T-helper 1 cell (primary cell): Measurements from ENCODE around the gene MYCBPAP.

Source experiments
- DNase-seq, 5 donors: peaks; one replicate each; pipeline ENCODE4 v3.0.0-alpha.2; 2012 to 2020

The MYCBPAP gene

DNA sequence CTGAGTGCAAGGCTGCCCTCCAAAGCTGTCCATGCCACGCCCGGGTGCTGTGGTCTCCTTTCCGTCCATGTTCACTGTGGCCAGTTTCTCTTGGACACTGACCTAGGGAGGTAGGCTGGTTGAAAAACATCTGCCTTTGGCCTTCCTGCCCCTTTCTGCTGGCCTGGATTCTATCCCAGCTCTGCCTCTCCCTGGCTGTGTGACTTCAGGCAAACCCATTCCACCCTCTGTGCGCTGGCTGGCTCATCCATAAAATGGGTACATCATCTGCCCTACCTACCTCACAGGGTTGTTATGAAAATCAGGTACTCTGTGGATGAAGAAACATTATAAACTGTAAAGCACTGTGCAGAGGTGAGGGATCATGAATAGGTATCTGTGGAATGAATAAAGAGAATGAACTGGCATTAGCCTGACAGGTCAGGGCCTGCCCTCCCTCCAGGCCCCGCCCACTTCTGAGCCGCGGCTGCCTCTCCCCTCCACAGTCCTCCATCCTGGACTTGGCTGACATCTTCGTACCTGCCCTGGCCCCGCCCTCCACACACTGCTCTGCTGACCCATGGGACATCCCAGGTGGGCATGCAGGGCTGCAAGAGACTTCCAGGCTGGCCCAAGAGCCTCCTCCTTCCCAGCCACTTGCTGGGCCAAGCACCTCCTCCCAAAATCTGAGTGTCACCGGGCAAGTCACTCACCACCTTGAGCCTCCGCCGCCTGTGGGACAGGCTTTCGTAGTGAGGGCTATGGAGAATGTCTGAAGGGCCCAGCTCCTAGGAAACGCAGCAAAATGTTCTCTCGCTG lies 31.7 kb downstream of the MYCBPAP start:
- DNase-seq, result no peak

DNA sequence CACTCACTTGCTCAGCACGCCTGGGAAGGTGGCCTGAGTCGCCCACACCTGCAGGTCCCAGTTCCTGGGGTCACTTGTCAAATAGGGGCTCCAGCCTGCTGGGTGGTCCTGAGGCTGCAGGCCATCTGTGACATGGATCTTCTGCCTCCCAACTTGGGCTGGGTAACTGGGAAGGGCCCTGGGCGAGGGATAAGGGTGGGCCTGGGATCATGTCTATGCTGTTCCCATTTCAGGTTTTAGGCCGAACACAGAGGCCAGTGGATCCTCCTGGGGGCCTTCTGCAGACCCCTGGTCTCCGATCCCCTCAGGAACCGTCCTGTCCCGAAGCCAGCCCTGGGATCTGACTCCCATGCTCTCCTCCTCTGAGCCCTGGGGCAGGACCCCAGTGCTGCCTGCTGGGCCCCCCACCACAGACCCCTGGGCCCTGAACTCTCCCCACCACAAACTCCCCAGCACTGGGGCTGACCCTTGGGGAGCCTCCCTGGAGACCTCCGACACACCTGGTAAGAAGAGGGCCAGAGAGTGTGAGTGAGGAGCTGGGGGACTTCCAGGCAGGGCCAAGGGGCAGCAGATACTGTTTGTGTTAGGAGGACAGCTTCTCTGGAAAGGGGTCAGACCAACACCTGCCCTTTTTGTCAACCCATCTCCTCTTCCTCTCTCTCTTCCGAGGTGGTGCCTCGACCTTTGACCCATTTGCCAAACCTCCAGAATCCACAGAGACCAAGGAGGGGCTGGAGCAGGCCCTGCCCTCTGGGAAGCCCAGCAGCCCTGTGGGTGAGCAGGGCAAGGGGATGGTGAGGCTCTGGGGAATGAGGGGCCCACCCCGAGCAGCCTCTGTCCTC lies 32.5 kb downstream of the MYCBPAP start:
- no peak for DNase-seq

DNA sequence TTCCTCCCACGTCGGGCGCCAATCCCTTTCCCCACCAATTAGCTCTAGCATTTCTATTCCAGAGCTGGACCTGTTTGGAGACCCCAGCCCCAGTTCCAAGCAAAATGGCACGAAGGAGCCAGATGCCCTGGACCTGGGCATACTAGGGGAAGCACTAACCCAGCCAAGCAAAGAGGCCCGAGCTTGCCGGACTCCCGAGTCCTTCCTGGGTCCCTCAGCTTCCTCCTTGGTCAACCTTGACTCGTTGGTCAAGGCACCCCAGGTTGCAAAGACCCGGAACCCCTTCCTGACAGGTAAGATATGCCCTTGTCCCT lies 33.1 kb downstream of the MYCBPAP start:
- DNase-seq, result no peak

DNA sequence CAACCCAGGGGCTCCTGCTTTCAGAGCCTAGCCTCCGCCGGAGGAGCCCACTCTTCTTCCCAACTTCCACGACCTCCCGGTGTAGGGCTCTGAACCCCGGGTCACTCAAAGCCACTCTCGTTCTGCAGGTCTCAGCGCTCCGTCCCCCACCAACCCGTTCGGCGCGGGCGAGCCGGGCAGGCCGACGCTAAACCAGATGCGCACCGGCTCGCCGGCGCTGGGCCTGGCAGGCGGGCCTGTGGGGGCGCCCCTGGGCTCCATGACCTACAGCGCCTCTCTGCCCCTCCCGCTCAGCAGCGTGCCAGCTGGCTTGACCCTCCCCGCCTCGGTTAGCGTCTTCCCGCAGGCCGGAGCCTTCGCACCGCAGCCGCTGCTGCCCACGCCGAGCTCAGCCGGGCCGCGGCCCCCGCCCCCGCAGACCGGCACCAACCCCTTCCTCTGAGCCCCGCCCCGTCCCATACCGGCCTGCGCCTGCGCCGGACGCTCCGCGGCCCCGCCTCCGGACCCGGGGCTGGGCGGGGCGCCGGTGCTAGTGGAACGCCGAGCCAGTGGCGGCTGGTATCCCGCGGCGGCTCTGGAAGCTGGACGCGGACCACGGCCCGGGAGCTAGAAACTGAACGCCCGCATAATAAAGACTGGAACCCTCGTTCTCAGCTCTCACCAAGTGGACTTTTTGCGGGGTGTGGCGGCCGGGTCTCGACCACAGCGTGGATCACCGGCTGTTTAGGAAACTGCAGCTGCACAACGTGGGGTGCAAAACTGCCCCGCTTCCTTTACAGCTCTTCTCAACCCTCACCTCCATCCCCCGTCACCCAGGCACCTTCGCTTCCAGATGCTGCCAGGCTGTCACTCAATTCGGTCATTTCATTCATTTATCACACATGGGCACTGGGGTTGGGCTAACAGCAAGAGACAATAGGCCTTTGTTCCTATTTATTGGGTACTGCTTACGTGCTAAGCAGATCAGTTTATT lies 33.8 kb downstream of the MYCBPAP start:
- DNase-seq, result peak; percentile 68 to 78 (median 72)

DNA sequence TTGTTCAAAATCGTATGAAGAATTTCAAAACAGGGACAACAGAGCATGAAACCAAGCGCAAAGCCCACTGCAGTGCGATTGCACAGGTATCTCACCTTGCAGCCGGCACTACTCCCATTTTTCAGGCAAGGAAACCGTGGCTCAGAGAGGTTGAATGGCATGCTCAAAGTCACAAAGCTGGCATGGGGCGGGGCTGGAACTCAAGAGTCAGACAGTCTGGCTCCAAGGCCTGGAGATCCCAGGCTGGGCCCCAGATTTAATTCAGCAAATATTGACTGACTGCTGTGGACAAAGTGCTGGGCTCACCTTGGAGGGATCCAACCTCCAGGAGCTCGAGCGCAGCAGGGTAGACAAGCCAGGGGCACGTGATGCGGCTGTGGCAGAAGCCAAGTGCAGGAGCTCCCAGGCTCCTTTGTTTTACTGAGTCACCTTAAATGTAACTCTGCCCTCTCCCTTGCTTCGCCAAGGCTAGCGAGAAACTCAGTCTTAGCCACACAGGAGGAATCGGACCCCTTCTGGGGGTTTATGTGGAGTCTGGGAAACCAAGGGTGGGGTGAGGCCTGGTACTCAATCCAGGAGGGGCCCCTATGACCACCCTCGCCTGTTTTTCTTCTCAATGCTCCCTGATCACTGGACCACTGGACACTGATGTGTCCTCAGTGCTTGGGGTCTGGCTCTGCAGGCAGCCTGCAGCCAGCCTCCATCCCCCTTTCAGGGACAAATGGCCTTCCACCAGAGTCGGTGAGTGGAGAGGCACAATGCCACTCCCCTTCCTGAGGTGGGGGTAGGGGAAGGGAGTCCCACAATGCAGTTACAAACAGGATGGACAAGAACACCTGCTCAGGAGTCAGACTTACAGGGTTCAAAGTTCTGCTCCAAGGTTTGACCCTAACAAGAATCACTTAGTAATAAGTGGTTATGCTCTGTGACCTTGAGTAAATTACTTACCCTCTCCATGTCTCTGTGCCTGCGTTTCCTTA lies 34.8 kb downstream of the MYCBPAP start:
- DNase-seq, result no peak

DNA sequence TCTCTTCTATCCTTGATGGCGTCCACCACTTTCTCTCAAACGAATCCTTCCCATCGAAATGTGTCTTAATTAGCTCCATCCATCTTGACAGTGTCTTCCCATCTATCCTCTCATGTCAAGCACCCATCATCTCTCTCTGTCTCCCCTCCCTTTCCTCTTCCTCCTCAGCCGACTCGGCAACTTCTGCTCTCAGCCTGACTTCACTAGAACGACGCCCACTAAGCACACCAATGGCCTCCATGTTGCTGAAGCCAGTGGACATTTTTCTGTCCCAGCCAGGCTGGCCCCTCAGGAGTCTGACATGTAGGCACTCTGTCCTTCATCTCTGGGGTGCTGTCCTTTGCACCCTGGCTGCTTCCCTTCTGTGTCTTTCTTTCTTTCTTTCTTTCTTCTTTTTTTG lies 36.3 kb downstream of the MYCBPAP start:
- no peak for DNase-seq

DNA sequence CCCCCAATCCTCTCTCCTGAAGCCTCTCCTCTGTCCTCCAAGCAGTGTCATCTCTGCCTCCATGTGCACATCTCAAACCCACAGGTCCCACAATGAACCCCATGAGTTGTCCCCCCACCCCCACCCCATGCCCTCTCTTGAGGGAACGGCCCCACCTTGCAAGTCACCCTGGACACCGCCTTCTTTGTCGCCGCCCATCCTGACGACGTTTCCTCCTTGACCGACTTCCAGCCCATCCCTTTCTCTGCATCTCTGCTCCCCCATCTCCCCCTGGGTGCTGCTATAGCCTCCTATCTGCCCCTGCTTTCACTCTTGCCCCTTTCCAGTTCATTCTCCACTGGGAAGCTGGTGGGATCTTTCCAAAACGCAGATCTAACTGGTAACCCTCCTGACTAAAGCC lies 37.1 kb downstream of the MYCBPAP start:
- DNase-seq, result no peak

DNA sequence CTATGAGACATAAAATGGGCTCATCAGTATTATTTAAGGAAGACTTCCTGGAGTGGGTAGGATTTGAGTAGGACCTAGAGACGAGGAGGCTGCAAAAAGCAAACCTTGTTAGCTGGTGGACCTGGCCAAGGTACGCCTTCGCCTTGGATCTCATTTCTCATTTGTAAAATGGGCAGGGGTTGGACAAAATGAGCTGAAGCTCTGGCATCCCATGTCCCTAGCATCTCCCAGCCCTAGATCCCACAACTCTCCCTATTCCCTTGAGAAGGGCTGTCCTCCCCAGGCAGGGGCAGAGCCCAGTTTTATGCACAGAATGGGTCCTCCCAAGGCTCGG lies 38.4 kb downstream of the MYCBPAP start:
- DNase-seq, result no peak

DNA sequence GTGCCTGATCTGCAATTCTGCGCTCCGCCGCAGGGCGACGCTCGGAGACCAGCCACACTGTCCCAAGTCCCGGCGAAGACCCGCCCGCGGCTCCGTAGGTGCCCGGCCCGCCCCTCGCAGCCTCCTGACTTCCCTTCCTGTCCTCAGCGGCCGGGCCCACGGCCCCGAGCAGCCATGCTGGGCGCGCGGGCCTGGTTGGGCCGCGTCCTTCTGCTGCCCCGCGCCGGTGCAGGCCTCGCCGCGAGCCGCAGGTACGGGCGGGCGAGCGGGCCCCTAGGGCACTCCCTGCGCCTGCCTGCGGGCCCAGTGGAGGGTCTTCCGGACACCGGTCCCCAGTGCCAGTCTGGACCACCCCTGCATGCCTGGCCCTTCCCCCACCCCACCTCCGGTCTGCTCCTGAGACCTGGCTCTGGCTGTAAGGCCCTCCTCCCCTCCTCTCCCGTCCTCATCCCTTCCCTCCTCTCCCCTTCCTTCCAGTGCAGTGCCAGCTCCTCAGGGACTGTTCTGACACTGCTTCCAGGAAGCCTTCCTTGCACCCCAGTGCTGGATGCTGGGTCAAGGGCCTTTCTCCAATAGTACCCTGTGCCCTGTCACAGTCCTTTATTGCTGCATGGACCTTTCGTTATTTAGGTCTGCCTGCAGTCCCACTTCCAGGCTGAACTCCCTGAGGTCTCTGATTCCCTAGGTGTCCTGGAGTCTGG lies 38.9 kb downstream of the MYCBPAP start, which contains the start of gene SPATA20:
TSS of gene SPATA20 (plus strand) at position 140 of the 701 bp plus-strand sequence. CDS start at position 175, 35 bp downstream.
- DNase-seq, result peak; percentile 69 to 91 (median 81)

DNA sequence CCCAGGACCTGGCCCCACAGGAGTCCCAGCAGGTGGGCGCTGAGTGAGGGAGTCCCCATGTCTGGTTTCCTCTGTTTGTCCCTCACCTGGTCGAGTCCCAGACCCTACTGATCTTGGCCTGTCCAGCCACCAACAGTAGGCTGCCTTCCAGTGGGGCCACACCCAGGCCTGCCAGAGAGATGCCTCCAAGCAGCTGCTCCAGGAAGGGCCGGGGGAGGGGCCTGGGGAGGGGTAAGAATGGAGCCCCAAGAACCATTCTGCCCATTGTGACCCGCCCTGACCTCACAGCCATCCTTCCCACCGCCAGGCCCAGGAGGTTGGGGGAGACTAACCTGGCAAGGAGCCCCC lies 39.5 kb downstream of the MYCBPAP start:
- DNase-seq, result no peak

DNA sequence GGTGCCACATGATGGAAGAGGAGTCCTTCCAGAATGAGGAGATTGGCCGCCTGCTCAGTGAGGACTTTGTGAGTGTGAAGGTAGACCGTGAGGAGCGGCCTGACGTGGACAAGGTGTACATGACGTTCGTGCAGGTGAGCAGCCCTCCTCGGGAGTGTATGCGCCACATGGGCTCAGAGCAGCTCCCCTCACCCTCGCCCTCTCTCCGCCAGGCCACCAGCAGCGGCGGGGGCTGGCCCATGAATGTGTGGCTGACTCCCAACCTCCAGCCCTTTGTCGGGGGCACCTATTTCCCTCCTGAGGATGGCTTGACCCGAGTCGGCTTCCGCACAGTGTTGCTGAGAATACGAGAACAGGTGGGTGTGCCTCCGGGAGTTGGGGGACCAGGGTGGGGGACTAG lies 40.6 kb downstream of the MYCBPAP start:
- no peak for DNase-seq

DNA sequence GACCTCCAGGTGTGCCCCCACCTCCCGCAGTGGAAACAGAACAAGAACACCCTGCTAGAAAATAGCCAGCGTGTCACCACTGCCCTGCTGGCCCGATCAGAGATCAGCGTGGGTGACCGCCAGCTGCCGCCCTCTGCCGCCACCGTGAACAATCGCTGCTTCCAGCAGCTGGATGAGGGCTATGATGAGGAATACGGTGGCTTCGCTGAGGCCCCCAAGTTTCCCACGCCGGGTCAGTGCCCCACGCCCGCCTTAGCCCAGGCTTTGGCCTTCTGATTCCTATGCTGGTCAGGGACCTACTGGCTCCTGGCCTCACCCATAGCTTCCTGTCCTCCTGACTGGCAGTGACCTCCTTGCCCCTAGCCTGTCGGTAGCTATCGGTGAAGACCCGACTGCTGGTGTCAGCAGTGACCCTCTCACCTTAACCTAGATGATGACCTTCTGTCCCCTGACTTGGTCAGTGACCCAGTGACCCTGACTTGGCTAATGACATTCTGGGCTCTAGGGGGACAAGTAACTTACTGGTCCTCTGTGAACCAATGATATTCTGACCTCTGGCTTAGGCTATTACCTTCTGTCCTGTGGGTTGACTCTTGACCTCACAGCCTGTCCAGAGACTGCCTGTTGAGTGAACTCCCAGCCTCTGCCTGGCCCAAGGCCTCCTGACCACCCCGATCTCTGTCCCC lies 41.2 kb downstream of the MYCBPAP start:
- DNase-seq, result no peak

DNA sequence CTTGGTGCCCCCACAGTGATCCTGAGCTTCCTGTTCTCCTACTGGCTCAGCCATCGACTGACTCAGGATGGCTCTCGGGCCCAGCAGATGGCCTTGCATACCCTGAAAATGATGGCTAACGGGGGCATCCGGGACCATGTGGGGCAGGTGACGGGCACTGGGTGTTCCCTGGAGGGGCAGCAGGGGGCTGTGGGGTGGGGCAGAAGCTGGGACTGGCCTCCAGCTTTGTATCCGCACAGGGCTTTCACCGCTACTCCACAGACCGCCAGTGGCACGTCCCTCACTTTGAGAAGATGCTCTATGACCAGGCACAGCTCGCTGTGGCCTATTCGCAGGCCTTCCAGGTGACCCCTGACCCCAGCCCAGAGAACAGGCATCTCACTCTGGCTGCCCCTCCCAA lies 41.7 kb downstream of the MYCBPAP start:
- DNase-seq, result no peak

DNA sequence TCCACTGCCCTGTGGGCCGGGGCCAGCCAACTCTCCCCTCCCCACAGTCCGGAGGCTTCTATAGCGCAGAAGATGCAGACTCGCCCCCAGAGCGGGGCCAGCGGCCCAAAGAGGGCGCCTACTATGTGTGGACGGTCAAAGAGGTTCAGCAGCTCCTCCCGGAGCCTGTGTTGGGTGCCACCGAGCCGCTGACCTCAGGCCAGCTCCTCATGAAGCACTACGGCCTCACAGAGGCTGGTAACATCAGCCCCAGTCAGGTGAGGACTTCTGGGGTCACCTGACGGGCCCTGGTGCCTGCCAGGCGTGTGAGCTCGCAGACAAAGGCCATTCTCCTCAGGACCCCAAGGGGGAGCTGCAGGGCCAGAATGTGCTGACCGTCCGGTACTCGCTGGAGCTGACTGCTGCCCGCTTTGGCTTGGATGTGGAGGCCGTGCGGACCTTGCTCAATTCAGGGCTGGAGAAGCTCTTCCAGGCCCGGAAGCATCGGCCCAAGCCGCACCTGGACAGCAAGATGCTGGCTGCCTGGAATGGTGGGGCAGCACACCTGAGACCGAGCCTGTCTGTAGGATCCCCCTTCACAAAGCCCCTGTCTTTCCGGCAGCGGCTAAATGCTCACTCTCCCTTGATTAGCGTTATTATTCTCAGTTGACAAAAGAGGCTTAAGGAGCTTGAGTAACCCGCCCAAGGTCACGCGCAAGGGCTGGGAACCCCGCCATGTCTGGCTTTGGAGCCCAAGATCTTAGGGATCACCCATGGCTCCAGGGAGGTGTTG lies 42.6 kb downstream of the MYCBPAP start:
- DNase-seq, result no peak

DNA sequence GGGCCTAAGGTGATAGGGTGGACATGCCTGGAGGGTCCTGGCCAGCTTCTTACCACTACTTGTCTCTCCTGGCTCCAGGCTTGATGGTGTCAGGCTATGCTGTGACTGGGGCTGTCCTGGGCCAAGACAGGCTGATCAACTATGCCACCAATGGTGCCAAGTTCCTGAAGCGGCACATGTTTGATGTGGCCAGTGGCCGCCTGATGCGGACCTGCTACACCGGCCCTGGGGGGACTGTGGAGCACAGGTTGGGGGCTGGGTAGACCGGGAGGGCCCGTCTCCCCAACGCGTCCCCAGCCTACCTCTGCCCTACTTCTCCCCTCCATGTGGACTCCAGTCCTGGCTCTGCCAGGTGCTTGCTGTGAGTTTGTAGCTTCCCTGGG lies 43.2 kb downstream of the MYCBPAP start:
- no peak for DNase-seq

DNA sequence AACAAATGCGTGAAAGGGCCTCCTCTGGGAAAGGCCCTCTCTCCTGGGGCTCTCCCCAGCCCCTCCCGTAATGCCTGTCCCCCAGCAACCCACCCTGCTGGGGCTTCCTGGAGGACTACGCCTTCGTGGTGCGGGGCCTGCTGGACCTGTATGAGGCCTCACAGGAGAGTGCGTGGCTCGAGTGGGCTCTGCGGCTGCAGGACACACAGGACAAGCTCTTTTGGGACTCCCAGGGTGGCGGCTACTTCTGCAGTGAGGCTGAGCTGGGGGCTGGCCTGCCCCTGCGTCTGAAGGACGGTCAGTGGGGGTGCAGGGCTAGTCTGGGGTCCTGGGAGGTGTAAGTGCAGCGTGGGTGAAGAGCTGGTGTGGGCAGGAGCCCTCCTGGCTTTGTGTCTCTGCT lies 43.6 kb downstream of the MYCBPAP start:
- DNase-seq, result no peak

DNA sequence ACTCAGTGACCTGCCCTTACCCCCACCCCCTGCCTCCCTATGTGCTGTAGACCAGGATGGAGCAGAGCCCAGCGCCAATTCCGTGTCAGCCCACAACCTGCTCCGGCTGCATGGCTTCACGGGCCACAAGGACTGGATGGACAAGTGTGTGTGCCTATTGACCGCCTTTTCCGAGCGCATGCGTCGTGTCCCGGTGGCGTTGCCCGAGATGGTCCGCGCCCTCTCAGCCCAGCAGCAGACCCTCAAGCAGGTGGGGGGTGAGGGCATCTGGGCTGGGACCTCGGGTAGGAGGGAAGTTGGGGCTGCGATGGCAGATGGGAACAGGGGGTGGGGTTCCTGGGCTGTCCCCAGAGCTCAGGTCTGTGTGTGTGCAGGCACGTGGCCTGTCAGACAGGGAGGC lies 46.0 kb downstream of the MYCBPAP start:
- DNase-seq, result no peak

DNA sequence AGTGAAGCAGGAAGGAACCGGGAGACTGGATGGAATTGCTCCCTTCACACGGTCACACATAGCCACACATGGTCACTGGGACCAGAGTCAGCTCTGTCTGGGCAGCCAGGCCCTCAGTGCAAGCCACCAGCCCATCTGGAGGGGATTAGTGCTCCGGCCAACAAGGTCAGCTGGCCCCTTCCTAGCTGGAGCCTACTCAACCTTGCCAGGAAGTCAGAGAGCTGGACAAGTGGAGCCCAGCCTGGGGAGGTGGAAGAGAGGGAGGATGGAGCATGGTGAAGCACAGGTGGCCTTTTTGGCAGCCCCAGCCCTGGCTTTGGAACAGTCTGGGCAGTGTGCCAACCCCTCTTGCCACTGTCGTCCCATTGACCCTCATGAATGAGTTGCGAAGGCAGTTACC lies 48.6 kb downstream of the MYCBPAP start:
- no peak for DNase-seq

DNA sequence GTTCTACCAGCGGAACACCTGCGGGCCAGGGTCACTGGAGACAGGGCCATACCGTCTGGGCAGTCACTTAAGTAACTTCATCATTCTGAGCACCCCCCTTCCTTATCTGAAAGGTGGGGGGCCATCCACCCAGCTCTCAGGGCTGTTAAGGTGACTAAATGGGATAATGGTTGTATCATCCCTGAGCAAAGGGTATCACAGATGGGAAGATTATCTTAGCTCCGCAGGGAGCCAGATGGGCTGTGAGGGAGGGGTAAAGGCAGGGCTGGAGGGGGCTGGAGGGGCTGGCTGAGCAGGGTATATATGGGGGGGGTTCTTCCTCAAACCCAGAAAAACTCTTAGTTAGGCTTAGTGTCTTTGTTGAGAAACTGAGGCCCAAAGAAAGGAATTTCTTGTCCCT lies 49.4 kb downstream of the MYCBPAP start:
- DNase-seq, result no peak

DNA sequence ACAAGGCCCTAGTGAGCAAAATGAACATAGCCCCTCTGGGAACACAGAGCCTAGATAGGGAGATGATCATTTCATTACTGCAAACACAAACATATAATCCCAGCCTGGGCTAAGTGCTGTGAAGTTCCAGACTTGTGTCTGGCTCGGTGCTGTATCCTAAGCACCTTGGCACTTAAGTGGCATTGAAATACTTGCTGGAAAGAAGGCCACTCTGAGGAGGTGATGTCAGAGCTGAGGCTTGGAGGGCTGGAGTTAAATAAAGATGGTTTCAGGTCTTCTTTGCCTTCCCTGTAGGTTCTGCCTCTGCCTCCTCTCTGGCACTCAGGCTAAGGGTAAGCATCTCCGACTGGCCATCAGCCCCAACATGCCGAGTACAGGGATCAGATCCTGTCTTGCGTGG lies 49.9 kb downstream of the MYCBPAP start:
- DNase-seq, result no peak
